Loucy (cell line): ENCODE measurements around the gene KDELR3.

Experiments
- EZH2phosphoT487 ChIP-seq: fragments of 200-600 bp; IDR thresholded peaks from 2 replicates; pipeline ENCODE4 v1.6.1; 2018; ENCODE audit warnings: antibody characterized with exemption, mild to moderate bottlenecking, moderate library complexity, borderline replicate concordance
- TF ChIP-seq, protein P1 (sequence below): fragments of 200-600 bp; sonication (generic); conservative IDR thresholded peaks from 2 replicates; pipeline ENCODE4 v1.5.1; 2014; ENCODE audit warnings: mild to moderate bottlenecking, antibody characterized with exemption, low read length

DNA sequence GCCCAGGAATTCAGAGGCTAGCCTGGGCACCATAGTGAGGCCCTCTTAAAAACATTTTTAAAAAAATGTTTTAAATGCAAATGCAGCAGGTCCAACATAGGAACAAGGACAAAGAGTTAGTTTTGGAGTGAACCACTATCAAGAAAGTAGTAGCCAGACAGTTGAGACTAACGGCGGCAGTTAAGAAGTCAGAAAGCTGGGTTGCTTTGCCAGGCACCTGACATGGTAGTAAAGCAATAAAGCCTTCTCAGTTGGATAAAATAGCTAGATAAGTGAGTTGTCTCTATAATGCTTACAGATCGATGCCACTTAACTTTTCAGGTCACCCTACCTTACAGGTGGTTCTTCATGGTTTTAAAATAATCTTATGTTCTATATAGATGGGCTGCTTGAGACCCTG is 55.1 kb downstream of the KDELR3 start:
- TF ChIP-seq, protein P1, sequence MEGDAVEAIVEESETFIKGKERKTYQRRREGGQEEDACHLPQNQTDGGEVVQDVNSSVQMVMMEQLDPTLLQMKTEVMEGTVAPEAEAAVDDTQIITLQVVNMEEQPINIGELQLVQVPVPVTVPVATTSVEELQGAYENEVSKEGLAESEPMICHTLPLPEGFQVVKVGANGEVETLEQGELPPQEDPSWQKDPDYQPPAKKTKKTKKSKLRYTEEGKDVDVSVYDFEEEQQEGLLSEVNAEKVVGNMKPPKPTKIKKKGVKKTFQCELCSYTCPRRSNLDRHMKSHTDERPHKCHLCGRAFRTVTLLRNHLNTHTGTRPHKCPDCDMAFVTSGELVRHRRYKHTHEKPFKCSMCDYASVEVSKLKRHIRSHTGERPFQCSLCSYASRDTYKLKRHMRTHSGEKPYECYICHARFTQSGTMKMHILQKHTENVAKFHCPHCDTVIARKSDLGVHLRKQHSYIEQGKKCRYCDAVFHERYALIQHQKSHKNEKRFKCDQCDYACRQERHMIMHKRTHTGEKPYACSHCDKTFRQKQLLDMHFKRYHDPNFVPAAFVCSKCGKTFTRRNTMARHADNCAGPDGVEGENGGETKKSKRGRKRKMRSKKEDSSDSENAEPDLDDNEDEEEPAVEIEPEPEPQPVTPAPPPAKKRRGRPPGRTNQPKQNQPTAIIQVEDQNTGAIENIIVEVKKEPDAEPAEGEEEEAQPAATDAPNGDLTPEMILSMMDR: no peak
- TF ChIP-seq EZH2phosphoT487: no peak
